Measurements from ENCODE around the gene MT1H.
A peak's percentile ranks its signal among the peaks of the same experiment; 100 is the strongest.
"Not testable (repeated sequence)": the region's sequence is repeated elsewhere in the genome, so short reads cannot be mapped to it uniquely, and the experiment has no call there.

MT1H gene

GRCh38 chr16:56684926-56685590 lies 15.4 kb downstream of the MT1H start:
- DNase-seq: no peak

DNA sequence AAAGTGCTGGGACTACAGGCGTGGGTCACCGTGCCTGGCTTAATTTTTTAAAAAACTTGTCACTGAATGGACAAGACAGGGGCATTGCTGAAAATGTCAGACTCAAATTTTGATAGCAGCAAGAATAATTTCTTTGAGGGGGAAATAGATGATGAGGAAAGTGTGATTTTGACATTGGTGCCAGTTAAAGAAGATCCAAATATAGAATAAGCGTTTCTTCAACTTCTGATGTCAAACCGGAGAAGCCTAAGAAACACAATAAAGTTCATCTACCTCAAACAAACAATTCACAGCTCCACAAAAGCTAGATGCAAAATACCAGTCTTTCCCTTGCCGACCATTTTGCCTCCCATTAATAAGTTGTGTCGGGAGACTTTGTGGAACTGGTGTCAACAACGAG lies 17.1 kb downstream of the MT1H start:
- no peak for DNase-seq

DNA sequence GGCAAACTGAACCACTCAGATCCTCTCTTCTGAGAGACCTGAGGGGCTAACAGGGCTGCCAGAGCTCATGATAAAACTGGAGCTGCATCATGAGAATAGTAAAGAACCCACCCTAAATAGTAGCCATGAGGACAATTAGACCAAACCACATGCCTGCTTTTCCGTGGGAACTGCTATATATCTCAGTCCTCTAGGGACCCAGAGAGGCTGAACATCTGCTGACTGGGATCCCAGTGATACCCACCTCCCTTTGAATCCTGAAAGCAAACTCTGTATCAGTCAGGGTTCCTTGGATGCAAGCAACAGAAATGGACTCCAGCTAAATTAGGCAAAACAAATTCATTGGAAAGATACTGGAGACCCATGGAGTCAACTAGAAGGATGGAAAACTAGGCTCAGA lies 19.1 kb downstream of the MT1H start:
- DNase-seq: no peak

DNA sequence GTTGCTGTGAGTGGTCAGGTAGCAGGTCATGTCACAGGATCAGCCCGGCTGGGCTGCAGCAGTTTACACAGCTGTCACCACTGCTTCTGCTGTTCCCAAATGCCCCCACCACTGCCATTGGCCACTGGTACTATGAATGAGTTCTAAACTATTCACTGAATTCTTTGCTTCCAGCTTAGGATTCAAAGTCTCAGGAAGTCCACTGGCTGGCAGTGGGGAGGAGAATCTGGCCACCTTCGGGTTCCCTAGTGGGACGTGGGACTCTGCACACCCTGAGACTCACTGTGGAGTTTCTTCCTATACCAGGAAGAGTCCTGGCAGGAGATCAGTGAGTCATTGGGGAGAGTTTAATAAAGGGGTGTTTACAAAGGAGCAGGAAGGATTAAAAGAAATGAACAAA lies 19.6 kb downstream of the MT1H start:
- no peak for DNase-seq

DNA sequence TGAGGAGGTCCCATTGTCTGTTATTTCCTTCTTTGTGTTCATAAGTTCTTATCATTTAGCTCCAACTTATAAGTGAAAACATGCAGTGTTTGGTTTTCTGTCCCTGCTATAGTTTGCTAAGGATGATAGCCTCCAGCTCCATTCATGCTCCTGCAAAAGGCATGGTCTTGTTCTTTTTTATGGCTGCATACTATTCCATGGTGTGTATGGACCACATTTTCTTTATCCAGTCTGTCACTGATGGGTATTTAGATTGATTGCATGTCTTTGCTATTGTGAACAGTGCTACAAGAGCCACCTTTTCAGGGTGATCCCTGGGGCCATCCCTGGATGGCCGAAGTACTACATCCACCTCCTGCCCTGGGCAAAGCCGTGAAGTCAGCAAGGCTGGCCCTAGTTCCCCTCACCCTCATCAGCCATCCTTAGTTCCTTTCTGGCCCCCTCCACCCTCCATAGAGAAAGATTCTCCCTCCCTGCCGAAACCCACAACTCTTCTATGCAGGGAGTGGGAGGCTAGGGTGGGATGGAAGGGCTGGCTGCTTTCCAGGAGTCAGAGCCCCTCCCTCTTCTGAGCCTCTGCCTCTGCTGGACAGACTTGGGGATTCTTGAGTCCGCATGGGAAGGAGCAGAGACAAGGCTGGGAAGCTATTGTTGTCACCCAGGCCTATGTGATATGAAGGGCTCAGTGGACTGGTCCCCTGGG lies 21.0 kb downstream of the MT1H start:
- no peak for DNase-seq

DNA sequence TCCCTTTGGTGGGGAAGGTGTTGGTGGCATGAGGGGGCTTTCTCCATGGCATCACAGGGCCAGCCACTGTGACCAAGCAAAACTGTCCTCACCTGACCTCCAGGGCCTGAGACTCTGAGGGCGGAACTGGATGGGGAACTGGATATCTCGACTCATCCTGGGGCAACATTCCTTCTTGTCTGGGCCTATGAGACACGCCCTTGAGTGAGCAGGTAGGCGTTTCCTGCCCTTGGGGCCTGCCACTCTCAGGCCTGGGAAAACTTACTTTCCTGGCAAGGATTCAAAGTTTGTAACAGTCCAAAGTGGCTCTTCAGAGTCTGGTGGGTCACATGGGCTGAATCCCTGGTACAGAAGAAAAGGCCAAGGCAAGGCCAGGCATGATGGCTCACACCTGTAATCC lies 22.3 kb downstream of the MT1H start:
- no peak for DNase-seq

- DNase-seq: no peak
These were observed 25.6 kb downstream of the MT1H start for GRCh38 chr16:56695246-56695645.

- no peak for DNase-seq
These were observed 28.0 kb downstream of the MT1H start for GRCh38 chr16:56697456-56698155.

- DNase-seq: no peak
These were observed 30.6 kb downstream of the MT1H start for GRCh38 chr16:56700195-56700594.

DNA sequence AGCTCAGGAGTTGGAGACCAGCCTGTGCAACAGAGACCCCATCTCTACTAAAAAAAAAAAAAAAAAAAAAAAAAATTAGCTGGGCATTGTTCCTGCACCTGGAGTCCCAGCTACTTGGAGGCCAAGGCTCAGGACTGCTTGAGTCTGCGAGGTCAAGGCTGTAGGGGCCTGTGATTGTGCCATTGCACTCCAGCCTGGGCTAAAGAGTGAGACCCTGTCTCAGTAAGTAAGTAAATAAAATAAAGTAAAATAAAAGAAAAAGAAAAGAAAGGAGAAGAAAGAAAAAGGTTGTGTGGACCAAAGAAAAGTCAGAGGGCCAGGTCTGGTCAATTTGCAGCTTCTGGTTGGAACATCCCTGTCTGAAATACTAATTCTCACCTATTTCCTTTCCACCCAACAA lies 31.0 kb downstream of the MT1H start:
- DNase-seq: no peak

- no peak for DNase-seq
These were observed 31.9 kb downstream of the MT1H start for GRCh38 chr16:56701534-56701933.

DNA sequence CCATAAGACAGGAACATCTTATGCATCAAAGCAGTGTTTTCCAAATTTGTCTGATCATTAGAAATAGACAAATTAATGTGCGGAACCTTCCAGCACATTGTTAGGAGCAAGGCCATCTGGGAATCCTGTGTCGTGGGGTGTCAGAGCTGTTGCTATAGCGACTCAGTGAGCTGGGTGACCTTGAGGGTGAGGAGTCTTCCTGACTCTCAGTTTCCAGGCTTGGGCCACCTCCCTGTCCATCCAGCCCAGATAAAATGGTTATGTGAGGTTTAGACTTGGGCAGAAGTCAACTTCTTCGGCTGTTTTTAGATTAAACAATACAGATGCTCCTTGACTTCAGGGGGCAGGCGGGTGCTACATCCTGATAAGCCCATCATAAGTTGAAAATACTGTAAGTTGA lies 33.2 kb downstream of the MT1H start:
- no peak for DNase-seq

DNA sequence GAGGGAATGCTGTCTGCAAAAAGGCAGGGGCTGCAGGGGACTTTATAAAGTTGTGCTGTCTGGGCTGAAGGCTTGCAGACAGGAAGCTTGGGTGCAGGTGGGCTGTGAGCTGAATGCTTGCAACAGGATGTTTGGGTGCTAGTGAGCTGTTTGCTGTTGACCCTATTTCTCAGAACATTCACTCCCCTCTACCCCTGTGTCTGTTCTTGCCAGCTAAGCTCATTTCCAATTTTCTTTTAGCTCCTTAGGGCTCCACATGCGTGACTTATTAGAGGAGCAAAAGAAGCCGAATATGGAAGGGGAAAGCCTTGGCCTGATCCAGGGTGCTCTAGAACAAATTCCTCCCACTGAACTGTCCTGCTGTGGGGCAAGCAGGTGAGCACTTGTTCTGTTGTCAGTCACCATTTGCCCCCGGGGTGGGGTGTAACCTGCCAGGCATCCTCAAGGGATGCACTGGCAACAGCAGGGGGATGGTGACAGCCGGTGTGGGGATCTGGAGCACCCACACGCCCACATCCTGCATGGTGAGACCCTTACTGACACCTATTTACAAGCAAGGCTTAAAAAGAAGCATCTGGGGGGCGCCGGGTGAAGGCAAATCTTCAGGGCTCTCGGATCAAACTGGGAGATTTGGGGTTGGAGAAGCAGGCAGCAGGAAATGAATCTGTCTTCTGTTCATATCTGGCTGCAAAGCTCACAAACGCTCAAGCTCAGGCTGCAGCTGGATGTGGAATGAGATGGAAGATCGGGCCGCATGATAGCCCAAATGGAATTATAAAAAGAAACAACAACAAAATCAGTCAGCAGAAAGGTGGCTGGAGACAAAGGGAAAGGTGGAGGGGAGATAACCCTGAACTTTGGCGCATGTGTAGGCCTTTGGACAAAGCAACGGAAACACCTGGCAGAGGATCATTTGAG lies 39.2 kb downstream of the MT1H start:
- DNase-seq: peak; percentile 14 to 34

- DNase-seq: no peak
These were observed 39.9 kb downstream of the MT1H start for GRCh38 chr16:56709443-56710040.

DNA sequence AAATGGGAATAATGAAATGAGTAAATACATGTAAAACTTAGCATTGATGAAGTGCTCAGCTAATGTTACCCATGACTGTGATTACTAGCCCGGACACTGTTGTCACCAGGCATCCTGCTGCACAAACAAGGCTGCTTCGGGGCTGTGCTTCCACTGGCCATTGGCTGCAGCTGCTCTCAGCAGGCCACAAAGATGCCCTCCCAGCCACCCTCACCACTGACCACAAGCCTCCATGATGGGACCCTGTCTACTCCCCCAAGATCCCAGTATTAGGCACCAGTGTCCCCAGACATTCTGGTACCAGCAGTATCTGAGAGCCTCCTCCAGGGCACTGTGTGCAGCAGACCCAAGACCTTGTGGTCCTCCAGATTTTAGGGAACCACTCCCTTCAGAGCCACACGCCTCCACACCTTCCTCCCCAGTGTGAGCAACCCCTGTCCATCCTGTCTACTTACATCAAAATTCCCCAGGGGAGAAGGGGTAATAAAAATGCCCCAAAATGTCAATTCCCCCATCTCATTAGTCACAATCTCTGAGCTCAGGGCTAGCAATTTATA lies 40.6 kb downstream of the MT1H start:
- DNase-seq: no peak

DNA sequence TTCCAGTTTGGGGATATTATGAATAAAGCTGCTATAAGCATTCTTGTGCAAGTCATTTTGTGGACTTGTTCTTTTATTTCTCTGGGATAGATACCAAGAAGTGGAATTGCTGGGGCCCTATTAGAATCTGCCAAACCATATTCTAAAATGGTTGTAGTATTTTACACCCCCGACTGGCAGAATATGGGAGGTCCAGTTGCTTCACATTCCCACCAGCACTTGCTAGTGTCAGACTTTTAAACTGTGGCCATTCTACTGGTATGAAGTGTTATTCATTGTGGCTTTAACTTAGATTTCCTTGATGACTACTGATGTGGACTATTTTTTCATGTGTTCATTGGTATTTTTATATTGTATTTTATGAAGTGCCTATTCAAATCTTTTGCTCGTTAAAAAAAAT lies 42.2 kb downstream of the MT1H start:
- DNase-seq: no peak

- DNase-seq: no peak
These were observed 44.2 kb downstream of the MT1H start for GRCh38 chr16:56713794-56714193.

- DNase-seq: no peak
These were observed 45.5 kb downstream of the MT1H start for GRCh38 chr16:56715126-56715525.

GRCh38 chr16:56716761-56717160 lies 47.1 kb downstream of the MT1H start:
- no peak for DNase-seq

DNA sequence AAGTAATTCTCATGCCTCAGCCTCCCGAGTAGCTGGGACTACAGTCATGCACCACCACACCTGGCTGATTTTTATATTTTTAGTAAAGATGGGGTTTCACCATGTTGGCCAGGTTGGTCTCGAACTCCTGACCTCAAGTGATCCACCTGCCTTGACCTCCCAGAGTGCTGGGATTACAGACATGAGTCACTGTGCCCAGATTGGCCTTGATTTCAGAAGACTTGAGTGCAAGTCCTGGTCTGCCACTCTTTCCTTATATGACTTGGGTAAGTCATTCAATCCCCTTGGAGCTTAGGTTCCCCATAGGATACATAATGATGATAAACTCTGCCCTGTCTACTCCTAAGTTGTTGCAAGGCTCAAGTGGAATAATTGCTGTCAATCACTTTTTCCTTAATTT lies 47.9 kb downstream of the MT1H start:
- not testable (repeated sequence) for DNase-seq
